Measurements from ENCODE around the gene HAVCR2. TPM values are rescaled to one million over a fixed set of nuclear protein-coding genes. Genes with fewer than 3 reads are reported as not detected.

Gene HAVCR2
- polyA plus RNA-seq (2012; rRNA removed), result 0.12 and 0.18 TPM in 2 replicates
- polyA plus RNA-seq (2012; cell fraction: cytosol; rRNA removed), result 0.01 TPM in 2 replicates
- 0.07 and 0.19 TPM in 2 replicates for polyA plus RNA-seq (2012; cell fraction: nucleus; rRNA removed)

DNA sequence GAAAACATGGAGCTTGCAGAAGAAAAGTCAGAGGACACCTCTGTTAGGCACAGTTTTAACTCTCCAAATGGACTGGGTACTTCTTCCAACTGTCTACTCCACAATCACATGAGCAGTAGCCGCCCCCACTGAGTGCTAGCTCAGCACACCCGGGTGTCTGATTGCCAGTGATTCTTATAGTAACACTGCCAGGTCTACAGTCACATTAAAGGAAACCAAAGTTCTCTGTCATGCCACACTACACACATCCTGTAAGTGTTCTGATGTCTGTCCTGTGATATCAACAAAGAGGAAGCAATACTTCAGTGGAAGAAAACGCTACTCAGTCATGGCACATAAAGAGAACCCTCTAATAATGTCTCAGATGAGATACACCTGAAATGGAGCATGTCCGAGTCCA lies at the start of gene HAVCR2:
HAVCR2 (minus strand) TSS at position 69 of the 400 bp plus-strand sequence; CDS start at position 8, 61 bp downstream.
- no peaks in the 10 kb centered on the region for H3K36me3 ChIP-seq (replicated peaks in 1 of 2; ENCODE audit: control insufficient read depth in 1 of 2, insufficient read depth in 2 of 2, low read length in 1 of 2)
- DNase-seq, result no peak
- ChIA-PET CTCF (interaction anchor here (0.8 kb wide), 1 partner anchor 9 kb away, joined by 3 read pairs; no protein-coding TSS in a partner anchor), POLR2A (no interaction called here)
- no peaks in the 10 kb centered on the region for H3K79me2 ChIP-seq (ENCODE audit: insufficient read depth)
- H3K9me3 ChIP-seq, result no peaks in the 10 kb centered on the region
- no peaks in the 10 kb centered on the region for H3F3A ChIP-seq (replicated peaks; ENCODE audit: insufficient read depth)
- H2AFZ ChIP-seq (ENCODE audit: low read depth), result no peak within 1 kb of the TSS
- no peaks in the 10 kb centered on the region for H3K27me3 ChIP-seq (ENCODE audit: insufficient read depth)
- H4K20me1 ChIP-seq (ENCODE audit: insufficient read depth), result no peaks in the 10 kb centered on the region
- H3K27ac ChIP-seq (ENCODE audit: low read depth in 2 of 2, low read length in 1 of 2), result no peak within 1 kb of the TSS
- no peak within 1 kb of the TSS for H3K4me2 ChIP-seq
- H3K9ac ChIP-seq, result no peak within 1 kb of the TSS
- no peaks in the 10 kb centered on the region for H3K9me2 ChIP-seq
- no peaks in the 10 kb centered on the region for H3K4me1 ChIP-seq (ENCODE audit: control insufficient read depth in 1 of 2, insufficient read depth in 2 of 2, low read depth in 1 of 2, low read length in 1 of 2)
- TF ChIP-seq FOSL2 (IDR thresholded peaks at IDR 0.05; ENCODE audit: borderline replicate concordance, low read depth) (no peak), SMC3 (IDR thresholded peaks at IDR 0.05; ENCODE audit: low read depth, low read length) (no peak), FOXM1 (IDR thresholded peaks at IDR 0.05; ENCODE audit: low read depth) (no peak), TEAD4 (IDR thresholded peaks at IDR 0.05; ENCODE audit: borderline replicate concordance, insufficient read depth) (no peak), TCF12 (IDR thresholded peaks at IDR 0.05) (no peak), POLR2AphosphoS5 (IDR thresholded peaks at IDR 0.05; ENCODE audit: low read depth, low read length) (no peak)
- TF ChIP-seq, protein P1, sequence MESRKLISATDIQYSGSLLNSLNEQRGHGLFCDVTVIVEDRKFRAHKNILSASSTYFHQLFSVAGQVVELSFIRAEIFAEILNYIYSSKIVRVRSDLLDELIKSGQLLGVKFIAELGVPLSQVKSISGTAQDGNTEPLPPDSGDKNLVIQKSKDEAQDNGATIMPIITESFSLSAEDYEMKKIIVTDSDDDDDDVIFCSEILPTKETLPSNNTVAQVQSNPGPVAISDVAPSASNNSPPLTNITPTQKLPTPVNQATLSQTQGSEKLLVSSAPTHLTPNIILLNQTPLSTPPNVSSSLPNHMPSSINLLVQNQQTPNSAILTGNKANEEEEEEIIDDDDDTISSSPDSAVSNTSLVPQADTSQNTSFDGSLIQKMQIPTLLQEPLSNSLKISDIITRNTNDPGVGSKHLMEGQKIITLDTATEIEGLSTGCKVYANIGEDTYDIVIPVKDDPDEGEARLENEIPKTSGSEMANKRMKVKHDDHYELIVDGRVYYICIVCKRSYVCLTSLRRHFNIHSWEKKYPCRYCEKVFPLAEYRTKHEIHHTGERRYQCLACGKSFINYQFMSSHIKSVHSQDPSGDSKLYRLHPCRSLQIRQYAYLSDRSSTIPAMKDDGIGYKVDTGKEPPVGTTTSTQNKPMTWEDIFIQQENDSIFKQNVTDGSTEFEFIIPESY (IDR thresholded peaks at IDR 0.05; ENCODE audit: borderline replicate concordance, low read depth), result no peak
- 47% methylated on average over 4 of the region's 4 CpGs for WGBS (ENCODE audit: low lambda C conversion rate)
- no peak within 1 kb of the TSS for H3K4me3 ChIP-seq (ENCODE audit: low read depth in 2 of 2, low read length in 1 of 2)

DNA sequence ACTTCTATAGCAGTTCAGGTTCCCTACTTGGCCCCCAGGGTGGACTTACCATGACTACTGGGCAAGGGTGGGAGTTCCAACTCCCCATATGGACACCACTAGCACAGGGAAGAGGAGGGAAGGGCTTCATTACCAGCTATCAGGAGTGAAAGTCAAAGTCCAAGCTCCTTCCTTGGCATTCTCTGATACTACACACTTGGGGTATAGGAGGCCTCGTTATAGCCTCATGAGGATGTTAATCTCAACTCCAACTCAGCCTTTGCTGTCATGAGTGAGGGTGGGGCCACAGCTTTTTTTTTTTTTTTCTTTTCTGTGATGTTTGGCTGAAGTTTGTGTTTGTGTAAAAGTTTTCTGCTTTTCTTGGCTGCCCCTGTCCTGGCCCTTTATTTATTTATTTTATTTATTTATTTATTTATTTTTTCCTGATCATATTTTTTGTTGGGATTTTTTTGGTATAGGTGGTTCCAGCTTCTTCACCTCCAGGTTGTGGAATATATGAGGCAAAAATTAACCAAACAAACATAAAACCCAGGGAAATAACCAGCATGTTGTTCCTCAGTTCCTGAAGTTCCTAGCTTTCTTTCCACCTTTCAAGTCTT lies 48.5 kb upstream of the HAVCR2 start:
- Histone ChIP-seq H3K27ac (ENCODE audit: low read depth in 2 of 2, low read length in 1 of 2) (no peak overlapping the region), H3F3A (replicated peaks; ENCODE audit: insufficient read depth) (no peaks in the 10 kb centered on the region), H3K9ac (no peak overlapping the region), H3K4me3 (ENCODE audit: low read depth in 2 of 2, low read length in 1 of 2) (no peak overlapping the region), H3K4me2 (no peak overlapping the region), H4K20me1 (ENCODE audit: insufficient read depth) (no peaks in the 10 kb centered on the region), H2AFZ (ENCODE audit: low read depth) (no peak overlapping the region), H3K9me2 (no peaks in the 10 kb centered on the region), H3K4me1 (ENCODE audit: control insufficient read depth in 1 of 2, insufficient read depth in 2 of 2, low read depth in 1 of 2, low read length in 1 of 2) (no peaks in the 10 kb centered on the region), H3K79me2 (ENCODE audit: insufficient read depth) (no peaks in the 10 kb centered on the region), H3K36me3 (replicated peaks in 1 of 2; ENCODE audit: control insufficient read depth in 1 of 2, insufficient read depth in 2 of 2, low read length in 1 of 2) (no peaks in the 10 kb centered on the region), H3K9me3 (no peaks in the 10 kb centered on the region), H3K27me3 (ENCODE audit: insufficient read depth) (peaks cover 12% of the 10 kb centered on the region; the same call in 1 of the 2 replicates)
- ChIA-PET POLR2A (interaction anchor here (0.7 kb wide), 1 partner anchor 217 kb away, joined by 3 read pairs; no protein-coding TSS in a partner anchor), CTCF (interaction anchor here (0.6 to 2.0 kb wide), 2 partner anchors 9 to 15 kb away, joined by 3 to 6 read pairs; no protein-coding TSS in a partner anchor)
- 77% methylated on average over 1 of the region's 1 CpG for WGBS (ENCODE audit: low lambda C conversion rate)
- no peak for DNase-seq
- TF ChIP-seq, protein P2, sequence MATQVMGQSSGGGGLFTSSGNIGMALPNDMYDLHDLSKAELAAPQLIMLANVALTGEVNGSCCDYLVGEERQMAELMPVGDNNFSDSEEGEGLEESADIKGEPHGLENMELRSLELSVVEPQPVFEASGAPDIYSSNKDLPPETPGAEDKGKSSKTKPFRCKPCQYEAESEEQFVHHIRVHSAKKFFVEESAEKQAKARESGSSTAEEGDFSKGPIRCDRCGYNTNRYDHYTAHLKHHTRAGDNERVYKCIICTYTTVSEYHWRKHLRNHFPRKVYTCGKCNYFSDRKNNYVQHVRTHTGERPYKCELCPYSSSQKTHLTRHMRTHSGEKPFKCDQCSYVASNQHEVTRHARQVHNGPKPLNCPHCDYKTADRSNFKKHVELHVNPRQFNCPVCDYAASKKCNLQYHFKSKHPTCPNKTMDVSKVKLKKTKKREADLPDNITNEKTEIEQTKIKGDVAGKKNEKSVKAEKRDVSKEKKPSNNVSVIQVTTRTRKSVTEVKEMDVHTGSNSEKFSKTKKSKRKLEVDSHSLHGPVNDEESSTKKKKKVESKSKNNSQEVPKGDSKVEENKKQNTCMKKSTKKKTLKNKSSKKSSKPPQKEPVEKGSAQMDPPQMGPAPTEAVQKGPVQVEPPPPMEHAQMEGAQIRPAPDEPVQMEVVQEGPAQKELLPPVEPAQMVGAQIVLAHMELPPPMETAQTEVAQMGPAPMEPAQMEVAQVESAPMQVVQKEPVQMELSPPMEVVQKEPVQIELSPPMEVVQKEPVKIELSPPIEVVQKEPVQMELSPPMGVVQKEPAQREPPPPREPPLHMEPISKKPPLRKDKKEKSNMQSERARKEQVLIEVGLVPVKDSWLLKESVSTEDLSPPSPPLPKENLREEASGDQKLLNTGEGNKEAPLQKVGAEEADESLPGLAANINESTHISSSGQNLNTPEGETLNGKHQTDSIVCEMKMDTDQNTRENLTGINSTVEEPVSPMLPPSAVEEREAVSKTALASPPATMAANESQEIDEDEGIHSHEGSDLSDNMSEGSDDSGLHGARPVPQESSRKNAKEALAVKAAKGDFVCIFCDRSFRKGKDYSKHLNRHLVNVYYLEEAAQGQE (IDR thresholded peaks at IDR 0.05; ENCODE audit: low read depth, low read length), result no peak
- TF ChIP-seq JUND (IDR thresholded peaks at IDR 0.05), result no peak
- no peak for TF ChIP-seq MXI1 (IDR thresholded peaks at IDR 0.05; ENCODE audit: low read depth, low read length)
- no peak for TF ChIP-seq YY1 (IDR thresholded peaks at IDR 0.05; ENCODE audit: low read depth)
- TF ChIP-seq, protein P3, sequence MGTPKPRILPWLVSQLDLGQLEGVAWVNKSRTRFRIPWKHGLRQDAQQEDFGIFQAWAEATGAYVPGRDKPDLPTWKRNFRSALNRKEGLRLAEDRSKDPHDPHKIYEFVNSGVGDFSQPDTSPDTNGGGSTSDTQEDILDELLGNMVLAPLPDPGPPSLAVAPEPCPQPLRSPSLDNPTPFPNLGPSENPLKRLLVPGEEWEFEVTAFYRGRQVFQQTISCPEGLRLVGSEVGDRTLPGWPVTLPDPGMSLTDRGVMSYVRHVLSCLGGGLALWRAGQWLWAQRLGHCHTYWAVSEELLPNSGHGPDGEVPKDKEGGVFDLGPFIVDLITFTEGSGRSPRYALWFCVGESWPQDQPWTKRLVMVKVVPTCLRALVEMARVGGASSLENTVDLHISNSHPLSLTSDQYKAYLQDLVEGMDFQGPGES (IDR thresholded peaks at IDR 0.05; ENCODE audit: low read depth, low read length), result no peak

All from SK-N-SH (cell line).